ENCODE results near the gene TRERF1. TPM values are rescaled to one million over a fixed set of nuclear protein-coding genes. Genes with fewer than 3 reads are reported as not detected.

The TRERF1 gene
- total and polyA plus RNA-seq, 3 donors from 2014 or later: 13.7 to 49.1 (median 40.4) TPM

DNA sequence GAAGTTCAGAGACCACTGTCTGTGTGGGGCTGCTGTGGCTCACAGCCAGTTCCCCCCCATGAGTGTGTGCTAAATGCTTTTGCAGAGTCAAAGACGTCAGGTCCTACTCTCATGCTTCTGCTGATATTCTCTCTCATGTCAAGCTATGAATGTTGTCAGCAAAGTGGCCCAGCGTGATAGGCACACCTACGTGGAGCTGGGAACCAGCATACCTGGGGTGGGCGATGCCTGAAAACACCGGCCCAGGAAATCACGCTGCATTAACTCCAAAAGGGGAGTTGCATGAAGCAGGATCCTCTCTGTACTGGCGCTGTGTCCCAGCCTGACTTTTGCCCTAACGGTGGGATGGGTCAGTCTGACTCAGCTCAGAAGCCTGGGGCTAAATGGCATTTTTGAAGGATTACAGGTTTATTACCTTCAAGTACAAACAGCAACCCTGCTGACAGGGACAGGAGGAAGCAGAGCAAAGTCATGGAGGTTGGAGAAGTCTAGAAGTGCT, 225.0 kb downstream of the TRERF1 start:
- intact Hi-C loops (cut with DNase I; ENCODE audit: low total_unique reads): no loop called here
- no peaks in the 10 kb centered on the region for H3K4me1 ChIP-seq
- 71 to 75% methylated on average over 6 to 8 of the region's 8 CpGs for WGBS, 2 donors
- H3K36me3 ChIP-seq (ENCODE audit: low read depth, missing control alignments): no peaks in the 10 kb centered on the region
- no peak overlapping the region for H3K27ac ChIP-seq
- no peak for DNase-seq
- no peak for TF ChIP-seq CTCF (IDR thresholded peaks at IDR 0.05)
- no peak for TF ChIP-seq POLR2A (IDR thresholded peaks at IDR 0.05)
- H3K4me3 ChIP-seq: no peak overlapping the region
- no peaks in the 10 kb centered on the region for H3K9me3 ChIP-seq
- H3K27me3 ChIP-seq: no peaks in the 10 kb centered on the region

DNA sequence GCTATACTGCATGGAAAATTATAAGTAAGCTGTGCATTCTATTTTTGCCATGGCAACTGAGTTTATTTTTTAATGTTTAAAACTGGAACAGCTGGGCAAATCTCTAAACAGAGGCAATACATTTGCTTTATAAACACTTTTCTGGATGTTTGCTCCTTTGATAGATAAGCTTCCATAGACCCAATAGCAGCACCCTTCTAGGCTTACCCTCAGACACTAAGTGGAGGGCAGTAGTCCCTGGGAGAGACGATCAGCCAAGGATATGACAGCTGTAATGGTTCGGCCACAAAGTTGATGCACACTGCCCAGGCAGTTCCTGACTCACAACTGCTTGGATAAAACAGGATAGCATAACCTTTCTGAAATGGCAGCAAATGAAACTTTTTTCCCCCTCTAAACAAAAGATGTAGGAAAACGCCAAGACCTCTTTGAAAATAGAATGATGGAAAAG, 225.5 kb downstream of the TRERF1 start:
- no peak for DNase-seq
- no peak for TF ChIP-seq POLR2A (IDR thresholded peaks at IDR 0.05)
- TF ChIP-seq CTCF (IDR thresholded peaks at IDR 0.05): no peak
- WGBS, 2 donors: 54 to 62% methylated on average over 3 of the region's 3 CpGs
- intact Hi-C loops (cut with DNase I; ENCODE audit: low total_unique reads): no loop called here
- Histone ChIP-seq H3K36me3 (ENCODE audit: low read depth, missing control alignments) (no peaks in the 10 kb centered on the region), H3K27me3 (no peaks in the 10 kb centered on the region), H3K27ac (no peak overlapping the region), H3K4me1 (no peaks in the 10 kb centered on the region), H3K9me3 (no peaks in the 10 kb centered on the region), H3K4me3 (no peak overlapping the region)

GRCh38 chr6:42225419-42225818, 226.3 kb downstream of the TRERF1 start:
- Histone ChIP-seq H3K27me3 (no peaks in the 10 kb centered on the region), H3K9me3 (no peaks in the 10 kb centered on the region), H3K4me3 (no peak overlapping the region), H3K4me1 (no peaks in the 10 kb centered on the region), H3K27ac (no peak overlapping the region), H3K36me3 (ENCODE audit: low read depth, missing control alignments) (no peaks in the 10 kb centered on the region)
- no peak for DNase-seq
- TF ChIP-seq POLR2A (IDR thresholded peaks at IDR 0.05): no peak
- TF ChIP-seq CTCF (IDR thresholded peaks at IDR 0.05): no peak
- intact Hi-C loops (cut with DNase I; ENCODE audit: low total_unique reads): no loop called here
- 41 to 45% methylated on average over 4 of the region's 4 CpGs for WGBS, 2 donors

- no peaks in the 10 kb centered on the region for H3K4me1 ChIP-seq
- intact Hi-C loops (cut with DNase I; ENCODE audit: low total_unique reads): no loop called here
- no peak for DNase-seq
- H3K4me3 ChIP-seq: no peak overlapping the region
- no peaks in the 10 kb centered on the region for H3K27me3 ChIP-seq
- H3K36me3 ChIP-seq (ENCODE audit: low read depth, missing control alignments): no peaks in the 10 kb centered on the region
- no peak overlapping the region for H3K27ac ChIP-seq
- TF ChIP-seq CTCF (IDR thresholded peaks at IDR 0.05) (no peak), POLR2A (IDR thresholded peaks at IDR 0.05) (no peak)
- no peaks in the 10 kb centered on the region for H3K9me3 ChIP-seq
Observed at GRCh38 chr6:42225029-42225339, 226.7 kb downstream of the TRERF1 start.

- Histone ChIP-seq H3K36me3 (ENCODE audit: low read depth, missing control alignments) (no peaks in the 10 kb centered on the region), H3K4me3 (no peak overlapping the region), H3K27me3 (no peaks in the 10 kb centered on the region), H3K27ac (no peak overlapping the region), H3K4me1 (no peaks in the 10 kb centered on the region), H3K9me3 (no peaks in the 10 kb centered on the region)
- 77 to 83% methylated on average over 12 of the region's 12 CpGs for WGBS, 2 donors
- DNase-seq: no peak
- intact Hi-C loops (cut with DNase I; ENCODE audit: low total_unique reads): no loop called here
- TF ChIP-seq CTCF (IDR thresholded peaks at IDR 0.05) (no peak), POLR2A (IDR thresholded peaks at IDR 0.05) (no peak)
Observed at GRCh38 chr6:42224222-42225028, 227.3 kb downstream of the TRERF1 start.

Measured in testis (tissue), 3 donors.